ENCODE measurements around the gene SFXN5.

The SFXN5 gene

DNA sequence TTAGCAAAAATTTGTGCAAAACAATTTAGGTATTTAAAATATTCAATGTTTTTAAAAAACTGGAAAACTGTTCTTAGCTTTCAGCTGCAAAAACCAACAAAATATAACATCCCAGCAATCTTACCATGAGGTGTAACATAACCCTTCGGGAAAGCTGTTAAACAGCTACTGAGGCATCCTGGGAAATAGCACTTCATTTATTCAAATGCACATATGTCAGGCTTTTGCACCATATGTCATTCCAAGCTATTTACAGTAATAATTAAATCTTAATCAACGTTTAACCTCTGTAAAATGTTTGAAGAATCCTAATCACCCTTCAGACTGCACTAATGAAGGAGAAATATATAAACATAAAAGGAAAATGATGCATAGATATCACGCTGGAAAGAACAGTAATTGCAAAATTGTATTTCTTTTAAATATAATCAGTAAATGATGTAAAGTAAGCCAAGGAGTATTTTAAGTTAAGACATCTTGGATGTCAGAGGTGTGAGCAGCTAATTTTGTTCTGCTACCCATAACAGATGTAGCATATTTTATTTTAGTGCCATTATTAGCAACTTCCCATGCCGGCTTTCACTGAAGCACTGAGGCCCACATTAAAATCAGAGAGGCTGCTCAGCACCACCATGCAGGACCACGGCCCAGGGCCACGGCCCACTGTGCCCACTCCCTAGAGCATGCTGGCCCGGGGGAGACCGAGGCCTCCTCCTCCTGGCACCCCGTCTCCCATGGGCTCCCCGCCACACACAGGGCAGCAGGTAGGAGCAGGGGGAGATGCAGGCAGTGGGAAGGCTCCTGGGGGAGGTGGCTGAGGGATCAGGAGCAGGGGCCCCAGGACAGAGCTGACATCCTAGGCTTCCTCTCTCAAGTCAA, 123.3 kb downstream of the SFXN5 start:
- Histone ChIP-seq H3K9me3 (no peaks in the 10 kb centered on the region), H3K4me3 (ENCODE audit: low read depth, low read length) (no peak overlapping the region), H3K36me3 (no peaks in the 10 kb centered on the region), H3K27me3 (no peaks in the 10 kb centered on the region), H3K4me1 (no peaks in the 10 kb centered on the region)
- TF ChIP-seq, protein P1, sequence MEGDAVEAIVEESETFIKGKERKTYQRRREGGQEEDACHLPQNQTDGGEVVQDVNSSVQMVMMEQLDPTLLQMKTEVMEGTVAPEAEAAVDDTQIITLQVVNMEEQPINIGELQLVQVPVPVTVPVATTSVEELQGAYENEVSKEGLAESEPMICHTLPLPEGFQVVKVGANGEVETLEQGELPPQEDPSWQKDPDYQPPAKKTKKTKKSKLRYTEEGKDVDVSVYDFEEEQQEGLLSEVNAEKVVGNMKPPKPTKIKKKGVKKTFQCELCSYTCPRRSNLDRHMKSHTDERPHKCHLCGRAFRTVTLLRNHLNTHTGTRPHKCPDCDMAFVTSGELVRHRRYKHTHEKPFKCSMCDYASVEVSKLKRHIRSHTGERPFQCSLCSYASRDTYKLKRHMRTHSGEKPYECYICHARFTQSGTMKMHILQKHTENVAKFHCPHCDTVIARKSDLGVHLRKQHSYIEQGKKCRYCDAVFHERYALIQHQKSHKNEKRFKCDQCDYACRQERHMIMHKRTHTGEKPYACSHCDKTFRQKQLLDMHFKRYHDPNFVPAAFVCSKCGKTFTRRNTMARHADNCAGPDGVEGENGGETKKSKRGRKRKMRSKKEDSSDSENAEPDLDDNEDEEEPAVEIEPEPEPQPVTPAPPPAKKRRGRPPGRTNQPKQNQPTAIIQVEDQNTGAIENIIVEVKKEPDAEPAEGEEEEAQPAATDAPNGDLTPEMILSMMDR (IDR thresholded peaks at IDR 0.05; ENCODE audit: low read depth, low read length) = no peak
- DNase-seq = no peak

DNA sequence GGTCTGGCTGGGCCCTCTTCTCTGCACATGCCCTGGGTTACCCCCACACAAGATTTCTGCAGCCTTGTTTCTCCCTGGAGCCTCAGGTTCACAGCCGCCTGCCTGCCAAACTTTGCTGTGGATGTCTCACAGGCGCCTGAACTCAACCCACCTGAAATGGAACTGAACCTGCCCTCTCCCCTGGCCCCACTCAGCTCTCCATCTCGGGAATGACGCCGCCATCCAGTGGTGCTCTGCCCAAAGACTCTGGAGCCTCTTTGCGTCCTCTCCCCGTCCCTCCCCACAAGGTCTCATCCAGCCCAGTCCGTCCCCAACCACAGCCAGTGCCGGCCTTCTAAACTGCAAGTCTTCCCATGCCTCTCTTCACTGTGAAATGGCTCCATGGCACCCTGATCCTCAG, 125.0 kb downstream of the SFXN5 start:
- DNase-seq = no peak
- Histone ChIP-seq H3K4me3 (ENCODE audit: low read depth, low read length) (no peak overlapping the region), H3K27me3 (no peaks in the 10 kb centered on the region), H3K4me1 (no peaks in the 10 kb centered on the region), H3K36me3 (no peaks in the 10 kb centered on the region), H3K9me3 (no peaks in the 10 kb centered on the region)
- TF ChIP-seq, protein P1 (IDR thresholded peaks at IDR 0.05; ENCODE audit: low read depth, low read length) = no peak

DNA sequence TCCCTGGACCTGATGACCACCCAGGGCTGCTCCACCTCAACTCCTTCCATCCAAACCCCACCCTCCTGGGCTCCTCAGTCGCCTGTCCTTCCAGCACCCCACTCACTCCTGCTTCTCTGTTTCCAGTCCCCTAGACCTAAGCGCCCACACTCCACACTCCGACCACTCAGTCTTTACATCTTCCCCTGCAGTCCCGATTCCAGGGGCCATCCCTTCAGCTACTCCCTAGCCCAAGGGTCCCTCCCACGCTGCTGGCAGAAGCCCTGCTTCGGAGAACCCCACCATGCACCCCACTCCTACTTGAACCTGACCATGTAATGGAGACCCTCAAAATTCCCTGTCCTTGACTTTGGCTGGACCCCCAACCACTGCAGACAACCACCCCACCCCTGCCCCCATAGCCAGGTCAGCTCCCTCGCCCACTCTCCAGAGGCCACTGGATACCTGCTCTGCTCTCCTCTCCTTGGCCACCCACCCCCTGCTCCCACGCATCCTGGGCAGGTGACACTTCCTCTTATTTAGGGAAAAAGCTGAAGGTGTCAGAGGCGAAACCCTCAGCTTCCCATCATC, 126.0 kb downstream of the SFXN5 start:
- Histone ChIP-seq H3K4me1 (no peaks in the 10 kb centered on the region), H3K9me3 (no peaks in the 10 kb centered on the region), H3K36me3 (no peaks in the 10 kb centered on the region), H3K27me3 (no peaks in the 10 kb centered on the region), H3K4me3 (ENCODE audit: low read depth, low read length) (no peak overlapping the region)
- TF ChIP-seq, protein P1 (IDR thresholded peaks at IDR 0.05; ENCODE audit: low read depth, low read length) = no peak
- no peak for DNase-seq

DNA sequence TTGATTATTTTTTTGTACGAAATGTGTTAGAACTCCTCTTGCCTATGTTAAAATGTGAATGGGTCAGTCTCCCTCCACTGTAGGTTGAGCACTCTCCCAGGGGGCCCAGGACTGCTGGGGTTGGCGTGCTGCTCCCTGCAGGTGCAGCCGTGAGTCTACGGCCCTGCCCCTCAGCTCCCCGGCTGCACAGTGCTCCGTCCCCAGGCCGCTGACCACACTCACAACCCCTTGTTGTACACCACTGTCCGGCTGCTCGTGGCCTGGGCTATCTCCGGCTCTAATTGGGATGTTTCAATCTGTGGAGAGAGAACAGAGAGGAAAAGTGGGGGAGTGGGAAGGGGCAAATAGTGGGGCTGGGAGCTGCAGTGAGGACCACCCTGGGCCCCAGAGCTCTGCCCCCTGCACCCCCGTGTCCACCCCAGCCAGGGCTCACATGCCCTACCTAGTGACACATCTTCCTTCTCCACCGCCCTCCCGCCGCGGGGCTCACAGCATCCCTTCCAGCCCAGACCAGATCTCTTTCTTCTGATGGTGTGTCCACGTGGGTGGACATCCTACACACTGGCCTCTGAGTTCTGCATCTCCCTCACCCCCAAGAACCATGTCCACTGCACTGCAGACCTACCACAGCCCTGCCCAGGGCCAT, 126.6 kb downstream of the SFXN5 start:
- TF ChIP-seq, protein P1 (IDR thresholded peaks at IDR 0.05; ENCODE audit: low read depth, low read length) = no peak
- DNase-seq = no peak

DNA sequence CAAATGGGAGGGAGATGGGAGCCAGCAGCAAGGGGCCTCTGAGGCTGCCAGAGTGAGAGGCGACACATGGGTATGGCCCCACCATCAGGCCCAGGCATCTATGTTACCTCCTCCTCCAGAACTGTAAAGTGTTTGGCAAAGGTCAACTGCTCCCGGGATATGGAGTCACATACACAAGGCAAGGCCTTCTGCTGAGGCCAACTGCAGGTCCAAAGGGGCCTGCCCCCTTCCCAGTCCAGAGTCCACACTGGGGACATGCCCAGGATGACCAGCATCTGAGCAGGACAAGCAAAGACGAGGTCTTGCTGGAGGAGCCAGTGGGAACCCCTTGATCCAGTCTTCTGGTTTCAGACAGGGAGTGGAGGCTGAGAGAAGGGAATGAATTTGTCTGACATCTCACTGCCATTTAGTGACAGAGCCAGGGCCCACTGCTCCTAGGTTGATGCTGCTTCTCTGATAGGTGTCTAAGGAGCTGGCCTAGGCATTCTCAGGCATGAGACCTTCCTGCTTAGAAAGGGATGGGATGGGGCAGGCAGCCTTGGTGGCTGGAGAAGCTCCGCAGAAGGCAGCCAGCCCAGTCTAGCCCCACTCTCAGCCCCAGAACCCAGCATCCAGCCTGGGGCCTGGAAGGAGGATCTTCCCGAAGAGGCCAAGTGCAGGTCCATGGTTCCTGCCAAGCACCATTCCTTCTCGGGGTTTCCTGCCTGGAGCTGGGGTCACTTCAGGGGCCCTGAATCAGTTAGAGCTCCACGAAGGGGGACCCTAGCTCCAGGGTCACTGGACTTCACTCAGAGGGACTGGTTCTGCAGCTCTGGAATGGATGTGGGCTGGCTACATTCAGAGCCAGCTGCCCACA, 127.7 kb downstream of the SFXN5 start:
- Histone ChIP-seq H3K4me1 (no peaks in the 10 kb centered on the region), H3K36me3 (no peaks in the 10 kb centered on the region), H3K27me3 (no peaks in the 10 kb centered on the region), H3K4me3 (ENCODE audit: low read depth, low read length) (no peak overlapping the region), H3K9me3 (no peaks in the 10 kb centered on the region)
- no peak for DNase-seq
- TF ChIP-seq, protein P1 (IDR thresholded peaks at IDR 0.05; ENCODE audit: low read depth, low read length) = no peak

More for the DNA sequence above, 126.6 kb downstream of the SFXN5 start:
- Histone ChIP-seq H3K27me3 (no peaks in the 10 kb centered on the region), H3K36me3 (no peaks in the 10 kb centered on the region), H3K4me3 (ENCODE audit: low read depth, low read length) (no peak overlapping the region), H3K9me3 (no peaks in the 10 kb centered on the region), H3K4me1 (no peaks in the 10 kb centered on the region)

Measured in BE2C (cell line).